Astrocyte of the cerebellum (primary cell): Measurements from ENCODE around the gene GABRR1.
"Not testable (repeated sequence)": the region's sequence is repeated elsewhere in the genome, so short reads cannot be mapped to it uniquely, and the experiment has no call there.

ENCODE experiments used
- DNase-seq: peaks from one replicate; pipeline ENCODE4 v3.0.0-alpha.2; 2011; ENCODE audit warnings: low read depth
- H3K4me3 ChIP-seq: 2 replicates; pipeline ENCODE4 v1.5.1; 2011; ENCODE audit warnings: mild to moderate bottlenecking, low read depth, low read length, moderate library complexity
- in situ Hi-C: cut with HindIII; loops from 2 replicates; pipeline ENCODE4 v1.10.0; 2017; ENCODE audit warnings: low sequenced_read_pairs
- TF ChIP-seq, protein P1 (sequence below): IDR thresholded peaks from 2 replicates; pipeline ENCODE4 v1.5.1; 2012; ENCODE audit warnings: low read length, low read depth, moderate library complexity, mild to moderate bottlenecking; ENCODE audit errors: missing control alignments

The GABRR1 gene

DNA sequence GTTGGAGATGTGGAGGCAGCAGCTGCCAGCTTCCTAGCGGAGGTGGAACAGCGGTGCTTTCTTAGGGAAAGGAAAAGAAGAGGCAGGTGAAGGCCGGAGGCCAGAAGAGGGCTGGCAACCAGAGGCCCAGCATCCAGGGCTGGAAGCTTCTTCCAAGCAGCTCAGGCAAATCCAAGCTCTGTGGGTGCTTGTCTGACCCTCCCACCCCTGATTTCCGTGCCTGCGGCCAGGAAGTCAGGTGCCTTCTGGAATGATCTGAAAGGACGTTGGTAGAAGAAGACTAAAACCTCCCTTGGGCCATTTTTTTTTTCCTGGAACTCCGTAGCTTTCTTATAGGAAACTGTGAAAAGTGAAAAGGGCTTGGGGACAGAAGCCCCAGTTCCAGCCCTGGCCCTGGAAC is 33.1 kb upstream of the GABRR1 start:
- no peak overlapping the region for H3K4me3 ChIP-seq
- in situ Hi-C loops = no loop called here
- DNase-seq = no peak
- TF ChIP-seq, protein P1, sequence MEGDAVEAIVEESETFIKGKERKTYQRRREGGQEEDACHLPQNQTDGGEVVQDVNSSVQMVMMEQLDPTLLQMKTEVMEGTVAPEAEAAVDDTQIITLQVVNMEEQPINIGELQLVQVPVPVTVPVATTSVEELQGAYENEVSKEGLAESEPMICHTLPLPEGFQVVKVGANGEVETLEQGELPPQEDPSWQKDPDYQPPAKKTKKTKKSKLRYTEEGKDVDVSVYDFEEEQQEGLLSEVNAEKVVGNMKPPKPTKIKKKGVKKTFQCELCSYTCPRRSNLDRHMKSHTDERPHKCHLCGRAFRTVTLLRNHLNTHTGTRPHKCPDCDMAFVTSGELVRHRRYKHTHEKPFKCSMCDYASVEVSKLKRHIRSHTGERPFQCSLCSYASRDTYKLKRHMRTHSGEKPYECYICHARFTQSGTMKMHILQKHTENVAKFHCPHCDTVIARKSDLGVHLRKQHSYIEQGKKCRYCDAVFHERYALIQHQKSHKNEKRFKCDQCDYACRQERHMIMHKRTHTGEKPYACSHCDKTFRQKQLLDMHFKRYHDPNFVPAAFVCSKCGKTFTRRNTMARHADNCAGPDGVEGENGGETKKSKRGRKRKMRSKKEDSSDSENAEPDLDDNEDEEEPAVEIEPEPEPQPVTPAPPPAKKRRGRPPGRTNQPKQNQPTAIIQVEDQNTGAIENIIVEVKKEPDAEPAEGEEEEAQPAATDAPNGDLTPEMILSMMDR = no peak

- in situ Hi-C loops = loop anchor here (25.0 kb wide), 1 partner anchor 257 kb away; no protein-coding TSS in a partner anchor
- DNase-seq = no peak
- TF ChIP-seq, protein P1 = no peak
- H3K4me3 ChIP-seq = no peak overlapping the region
These were observed 27.3 kb upstream of the GABRR1 start for GRCh38 chr6:89244241-89244985.

- no peak overlapping the region for H3K4me3 ChIP-seq
- in situ Hi-C loops = loop anchor here (25.0 kb wide), 1 partner anchor 256 kb away; no protein-coding TSS in a partner anchor
- TF ChIP-seq, protein P1 = no peak
- DNase-seq = no peak
These were observed 26.1 kb upstream of the GABRR1 start for GRCh38 chr6:89243331-89243629.

GRCh38 chr6:89242574-89243330 is 25.6 kb upstream of the GABRR1 start:
- H3K4me3 ChIP-seq = no peak overlapping the region
- in situ Hi-C loops = loop anchor here (25.0 kb wide), 1 partner anchor 255 kb away; no protein-coding TSS in a partner anchor
- TF ChIP-seq, protein P1 = peak; percentile 52
- DNase-seq = peak; percentile 46

- no peak overlapping the region for H3K4me3 ChIP-seq
- TF ChIP-seq, protein P1 = peak; percentile 29
- DNase-seq = no peak
- in situ Hi-C loops = loop anchor here (25.0 kb wide), 1 partner anchor 252 kb away; no protein-coding TSS in a partner anchor
These were observed 22.2 kb upstream of the GABRR1 start for GRCh38 chr6:89239338-89239737.

GRCh38 chr6:89237158-89237557 is 20.0 kb upstream of the GABRR1 start:
- DNase-seq = no peak
- in situ Hi-C loops = loop anchor here (25.0 kb wide), 1 partner anchor 250 kb away; no protein-coding TSS in a partner anchor
- TF ChIP-seq, protein P1 = no peak

GRCh38 chr6:89233605-89234004 is 16.4 kb upstream of the GABRR1 start:
- in situ Hi-C loops = loop anchor here (25.0 kb wide), 1 partner anchor 246 kb away; no protein-coding TSS in a partner anchor
- H3K4me3 ChIP-seq, DNase-seq: not testable (repeated sequence)

More at GRCh38 chr6:89237158-89237557, 20.0 kb upstream of the GABRR1 start:
- H3K4me3 ChIP-seq = no peak overlapping the region
